Lower leg skin (tissue), 4 donors: ENCODE data around the gene LDB3. TPM values are rescaled to one million over a fixed set of nuclear protein-coding genes. Genes with fewer than 3 reads are reported as not detected.

ENCODE experiments used
- DNase-seq, 2 donors: peaks; one replicate each; pipeline ENCODE4 v3.0.0-alpha.2; 2019; ENCODE audit warnings: low spot score in 2 of 2
- H3K4me3 ChIP-seq: fragments of 200-600 bp; sonication (generic); 2 replicates; pipeline ENCODE4 v1.5.1; 2017; ENCODE audit warnings: mild to moderate bottlenecking, low read depth; ENCODE audit not compliant: poor library complexity, severe bottlenecking
- POLR2A ChIP-seq, 2 donors: fragments of 450-650 bp; IDR thresholded peaks; one replicate each; pipeline ENCODE4 v1.6.1; 2016 to 2017; ENCODE audit warnings: antibody characterized with exemption in 2 of 2, mild to moderate bottlenecking in 1 of 2, moderate library complexity in 1 of 2
- WGBS, 2 donors: methylation state at CpG; one replicate each; pipeline ENCODE4 v1.1.5; 2018; 5-methylcytosine and 5-hydroxymethylcytosine counted together
- intact Hi-C: fragments of 100-400 bp; cut with DNase I; formaldehyde crosslinking; loops from one replicate; pipeline ENCODE4 v1.15.0; 2023; ENCODE audit warnings: low total_unique reads
- total RNA-seq, 4 donors: library from RNA; depleted of rRNA; stranded (reverse); fragments of >200 nt; gene quantifications; one replicate each; pipeline ENCODE4 v1.1.0, GENCODE V29; 2016
- TF ChIP-seq, protein P1 (sequence below), 3 donors: fragments of 450-650 bp; IDR thresholded peaks; one replicate each; pipeline ENCODE4 v1.5.1; 2016; ENCODE audit warnings: antibody characterized with exemption in 3 of 3, mild to moderate bottlenecking in 3 of 3, moderate library complexity in 2 of 3

The LDB3 gene
- total RNA-seq, 4 donors from 2014 or later: 0.46 to 2.9 (median 0.83) TPM

DNA sequence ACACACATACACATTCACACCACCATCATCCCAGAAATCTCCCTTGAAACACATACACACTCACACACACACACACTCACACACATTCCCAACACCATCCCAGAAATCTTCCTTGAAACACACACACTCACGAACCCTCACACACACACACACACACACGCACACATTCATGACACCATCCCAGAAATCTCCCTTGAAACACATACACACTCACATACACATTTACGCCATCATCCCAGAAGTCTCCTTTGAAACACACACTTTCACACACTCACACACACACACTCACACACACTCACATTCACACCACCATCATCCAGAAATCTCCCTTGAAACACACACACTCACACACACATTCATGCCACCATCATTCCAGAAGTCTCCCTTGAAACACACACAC lies 14.3 kb upstream of the LDB3 start:
- no peak overlapping the region for H3K4me3 ChIP-seq
- intact Hi-C loops: no loop called here
- 97% methylated on average over 3 of the region's 3 CpGs for WGBS, 2 donors
- DNase-seq: no peak
- no peak for TF ChIP-seq POLR2A (IDR thresholded peaks at IDR 0.05)
- TF ChIP-seq, protein P1, sequence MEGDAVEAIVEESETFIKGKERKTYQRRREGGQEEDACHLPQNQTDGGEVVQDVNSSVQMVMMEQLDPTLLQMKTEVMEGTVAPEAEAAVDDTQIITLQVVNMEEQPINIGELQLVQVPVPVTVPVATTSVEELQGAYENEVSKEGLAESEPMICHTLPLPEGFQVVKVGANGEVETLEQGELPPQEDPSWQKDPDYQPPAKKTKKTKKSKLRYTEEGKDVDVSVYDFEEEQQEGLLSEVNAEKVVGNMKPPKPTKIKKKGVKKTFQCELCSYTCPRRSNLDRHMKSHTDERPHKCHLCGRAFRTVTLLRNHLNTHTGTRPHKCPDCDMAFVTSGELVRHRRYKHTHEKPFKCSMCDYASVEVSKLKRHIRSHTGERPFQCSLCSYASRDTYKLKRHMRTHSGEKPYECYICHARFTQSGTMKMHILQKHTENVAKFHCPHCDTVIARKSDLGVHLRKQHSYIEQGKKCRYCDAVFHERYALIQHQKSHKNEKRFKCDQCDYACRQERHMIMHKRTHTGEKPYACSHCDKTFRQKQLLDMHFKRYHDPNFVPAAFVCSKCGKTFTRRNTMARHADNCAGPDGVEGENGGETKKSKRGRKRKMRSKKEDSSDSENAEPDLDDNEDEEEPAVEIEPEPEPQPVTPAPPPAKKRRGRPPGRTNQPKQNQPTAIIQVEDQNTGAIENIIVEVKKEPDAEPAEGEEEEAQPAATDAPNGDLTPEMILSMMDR (IDR thresholded peaks at IDR 0.05): no peak

DNA sequence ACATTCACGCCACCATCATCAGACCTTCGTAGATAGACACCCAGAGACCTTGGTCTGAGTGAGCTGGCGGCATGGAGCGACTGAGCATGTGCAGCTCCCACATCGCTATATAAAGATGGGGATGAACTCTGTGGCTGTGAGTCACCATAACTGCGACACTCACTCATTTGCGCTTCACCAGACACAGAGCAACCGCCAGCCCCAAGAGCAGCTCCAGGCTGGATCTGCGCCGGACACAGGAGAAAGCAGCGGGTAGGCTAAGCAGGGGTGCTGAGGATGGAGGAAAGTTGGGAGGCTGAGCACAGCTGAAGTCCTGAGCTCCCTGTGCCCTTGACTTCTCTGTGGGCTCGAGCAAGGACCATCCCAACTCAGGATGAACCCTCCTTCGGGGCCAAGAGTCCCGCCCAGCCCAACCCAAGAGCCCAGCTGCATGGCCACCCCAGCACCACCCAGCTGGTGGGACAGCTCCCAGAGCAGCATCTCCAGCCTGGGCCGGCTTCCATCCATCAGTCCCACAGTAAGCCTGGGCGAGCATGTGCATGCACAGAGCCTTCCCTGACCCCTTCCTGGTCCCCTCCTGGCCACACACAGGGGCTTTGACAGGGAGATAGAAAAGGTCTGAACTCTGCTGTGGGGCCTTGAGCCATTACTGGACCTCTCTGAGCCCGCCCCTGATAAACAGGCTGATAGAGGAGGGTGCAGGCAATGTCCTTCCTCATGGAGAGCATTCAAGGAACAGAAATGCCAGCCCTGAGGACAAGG lies 13.7 kb upstream of the LDB3 start, which contains the start of gene OPN4:
Gene OPN4 (plus strand): TSS at position 137 of the 762 bp plus-strand sequence. CDS start 237 bp downstream, at position 374.
- 88 to 92% methylated on average over 15 to 16 of the region's 17 CpGs for WGBS, 2 donors

DNA sequence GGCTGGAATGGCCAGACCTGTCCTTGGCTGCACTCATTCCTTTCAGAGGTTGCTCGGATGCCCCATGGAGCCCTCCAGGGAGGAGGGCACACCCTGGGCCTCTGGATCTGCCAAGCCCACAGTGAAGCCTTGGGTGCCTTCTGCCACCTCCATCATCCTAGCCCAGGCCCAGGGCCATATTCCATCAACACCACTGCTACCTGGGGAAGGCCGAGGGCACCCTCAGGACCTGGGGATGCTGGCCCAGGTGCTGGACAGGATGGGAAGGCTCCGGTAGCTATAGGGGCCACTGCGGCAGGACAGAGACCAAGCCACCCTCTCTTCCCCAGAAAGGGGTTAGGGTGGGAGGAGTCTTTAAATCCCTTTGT lies 13.2 kb upstream of the LDB3 start:
- TF ChIP-seq POLR2A (IDR thresholded peaks at IDR 0.05): no peak
- TF ChIP-seq, protein P1 (IDR thresholded peaks at IDR 0.05): no peak
- DNase-seq: no peak
- no peak overlapping the region for H3K4me3 ChIP-seq
- 90 to 100% methylated on average over 3 to 4 of the region's 4 CpGs for WGBS, 2 donors
- intact Hi-C loops: no loop called here

More for the DNA sequence above, 13.7 kb upstream of the LDB3 start, which contains the start of gene OPN4:
- DNase-seq: peak in 1 of 2 donors; percentile 77
- intact Hi-C loops: no loop called here
- no peak within 1 kb of the TSS for H3K4me3 ChIP-seq
- TF ChIP-seq, protein P1 (IDR thresholded peaks at IDR 0.05): no peak
- TF ChIP-seq POLR2A (IDR thresholded peaks at IDR 0.05): no peak

DNA sequence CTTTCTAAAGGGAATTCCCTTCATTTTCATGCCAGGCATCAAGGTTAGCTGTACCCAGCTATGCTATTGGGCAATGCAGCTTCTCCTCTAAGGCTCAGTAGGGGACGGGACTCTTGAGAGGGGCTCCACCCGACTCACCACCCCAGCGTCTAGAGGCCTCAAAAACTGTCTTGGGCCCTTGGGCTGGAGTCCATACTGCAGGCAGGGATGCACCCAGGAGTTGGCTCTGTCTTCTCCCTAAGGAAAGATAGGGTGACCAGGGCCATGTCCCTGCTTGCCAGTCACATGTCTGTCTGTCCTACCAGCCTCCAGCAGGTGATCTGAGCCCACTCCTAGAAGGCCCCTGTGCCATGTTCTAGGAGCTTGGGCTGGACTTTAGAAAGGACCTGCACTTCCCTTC lies 12.7 kb upstream of the LDB3 start:
- no peak for DNase-seq
- no peak overlapping the region for H3K4me3 ChIP-seq
- intact Hi-C loops: no loop called here
- TF ChIP-seq POLR2A (IDR thresholded peaks at IDR 0.05): no peak
- TF ChIP-seq, protein P1 (IDR thresholded peaks at IDR 0.05): no peak
- 85 to 88% methylated on average over 3 of the region's 3 CpGs for WGBS, 2 donors

DNA sequence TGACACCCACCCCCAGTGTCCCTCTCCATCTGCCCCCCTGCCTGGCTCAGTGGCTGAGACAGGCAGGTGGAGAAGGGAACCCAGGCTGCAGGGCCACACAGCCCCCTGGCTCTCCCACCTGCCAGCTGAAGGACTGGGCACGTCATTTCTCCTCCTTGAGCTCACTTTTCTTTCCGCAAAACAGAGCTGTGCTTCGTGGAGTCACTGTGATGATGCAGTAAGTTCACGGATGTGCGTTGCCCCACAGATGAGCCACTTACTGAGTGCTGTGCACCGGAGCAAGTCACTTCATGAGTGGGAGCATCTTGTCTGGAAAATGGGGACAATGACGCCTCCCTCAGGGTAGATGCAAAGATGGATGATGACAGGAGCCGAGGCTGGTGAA lies 11.3 kb upstream of the LDB3 start:
- TF ChIP-seq, protein P1 (IDR thresholded peaks at IDR 0.05): no peak
- no peak for TF ChIP-seq POLR2A (IDR thresholded peaks at IDR 0.05)
- no peak overlapping the region for H3K4me3 ChIP-seq
- no peak for DNase-seq
- 91 to 94% methylated on average over 8 of the region's 8 CpGs for WGBS, 2 donors
- intact Hi-C loops: no loop called here
